Natural killer cell (primary cell): ENCODE measurements around the gene PTRH1. TPM values are rescaled to one million over a fixed set of nuclear protein-coding genes. Genes with fewer than 3 reads are reported as not detected.
A peak's percentile ranks its signal among the peaks of the same experiment; 100 is the strongest.

Experiments
- ATAC-seq, 3 donors: fragments of 150-1000 bp in 2 of 3; fragments of 200-7000 bp in 1 of 3; cut with Tn5 transposase; 1 replicate in 1 of 3; 2 replicates in 2 of 3; pipeline ENCODE4 v1.10.0; 2021; ENCODE audit warnings: mild to moderate bottlenecking in 2 of 3, moderate library complexity in 2 of 3
- DNase-seq, 2 donors: peaks; one replicate each; pipeline versions ENCODE4 v3.0.0 to v3.0.0-alpha.2; 2013 to 2021; ENCODE audit warnings: mixed read lengths in 1 of 2
- H3K27ac ChIP-seq: one replicate; pipeline ENCODE4 v1.5.1; 2013; ENCODE audit warnings: mild to moderate bottlenecking, low read length
- H3K27me3 ChIP-seq: one replicate; pipeline ENCODE4 v1.6.1; 2013; ENCODE audit warnings: low read length; ENCODE audit not compliant: control insufficient read depth, insufficient read depth
- H3K36me3 ChIP-seq: one replicate; pipeline ENCODE4 v1.6.1; 2013; ENCODE audit warnings: low read length; ENCODE audit not compliant: control insufficient read depth, insufficient read depth
- H3K4me1 ChIP-seq: one replicate; pipeline ENCODE4 v1.6.1; 2013; ENCODE audit warnings: low read length; ENCODE audit not compliant: control insufficient read depth, insufficient read depth
- H3K4me3 ChIP-seq: one replicate; pipeline ENCODE4 v1.5.1; 2013; ENCODE audit warnings: low read length
- H3K9me3 ChIP-seq: one replicate; pipeline ENCODE4 v1.6.1; 2013; ENCODE audit warnings: low read length; ENCODE audit not compliant: control insufficient read depth, insufficient read depth
- H3K27ac Mint-ChIP-seq, 2 donors: one replicate each; pipeline ENCODE4 v1.8.0; 2022; ENCODE audit warnings: mild to moderate bottlenecking in 2 of 2, mixed read lengths in 2 of 2, moderate library complexity in 1 of 2
- H3K27me3 Mint-ChIP-seq, 2 donors: one replicate each; pipeline ENCODE4 v1.8.0; 2022; ENCODE audit warnings: low read depth in 2 of 2, mixed read lengths in 2 of 2
- H3K36me3 Mint-ChIP-seq: one replicate; pipeline ENCODE4 v1.8.0; 2022; ENCODE audit warnings: mixed read lengths
- H3K4me1 Mint-ChIP-seq, 2 donors: one replicate each; pipeline ENCODE4 v1.8.0; 2022; ENCODE audit warnings: mixed read lengths in 2 of 2
- H3K4me3 Mint-ChIP-seq: one replicate; pipeline ENCODE4 v1.8.0; 2022; ENCODE audit warnings: mild to moderate bottlenecking, moderate library complexity, mixed read lengths
- H3K9me3 Mint-ChIP-seq, 2 donors: one replicate each; pipeline ENCODE4 v1.8.0; 2022; ENCODE audit warnings: mixed read lengths in 2 of 2
- WGBS: methylation state at CpG from one replicate; pipeline ENCODE4 v1.1.7; 2013; ENCODE audit warnings: missing lambda C conversion rate; ENCODE audit not compliant: insufficient coverage; 5-methylcytosine and 5-hydroxymethylcytosine counted together
- intact Hi-C: fragments of 100-400 bp; cut with micrococcal nuclease; formaldehyde crosslinking; loops from one replicate; pipeline ENCODE4 v1.14.2; 2022
- total RNA-seq, 4 donors: library from RNA; stranded (reverse); fragments of 120-200 nt in 1 of 4; gene quantifications; one replicate each; pipeline versions ENCODE4 v1.2.3 to v1.2.4, GENCODE V29; 2013 to 2022
- TF ChIP-seq, protein P1 (sequence below): fragments of 200-600 bp; IDR thresholded peaks from one replicate; pipeline ENCODE4 v1.8.0; 2022; ENCODE audit warnings: antibody characterized with exemption

PTRH1 gene
- total RNA-seq, 3 donors from 2014 or later (not counting 1 experiment from before 2014, with no cell fraction given): 6.9 to 11.5 (median 11.0) TPM

DNA sequence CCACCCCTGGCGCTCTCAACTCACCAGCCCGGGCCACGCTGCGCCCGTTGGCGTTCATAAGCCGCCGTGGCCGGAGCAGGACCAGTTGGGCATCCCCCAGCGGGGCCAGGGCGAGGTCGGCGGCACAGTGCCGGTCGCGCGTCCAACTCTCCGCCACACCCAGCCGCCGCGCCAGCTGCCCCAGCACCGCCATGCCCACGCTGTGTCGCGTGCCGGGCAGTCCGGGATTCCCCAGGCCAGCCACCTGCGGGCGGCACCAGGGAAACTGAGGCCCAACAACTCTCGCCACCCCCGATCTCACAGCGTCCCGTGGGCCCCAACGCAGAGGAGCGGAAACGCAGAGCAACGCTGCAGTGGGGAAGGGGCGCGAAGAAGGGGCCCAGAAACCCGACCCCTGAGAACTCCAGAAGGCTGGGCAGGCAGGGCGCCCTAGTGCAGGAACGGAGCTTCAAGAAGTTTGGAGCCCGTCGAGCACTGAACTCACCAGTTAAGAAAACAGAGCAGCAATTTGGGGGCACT is 453 bp downstream of the PTRH1 start:
- no peaks in the 10 kb centered on the region for H3K9me3 Mint-ChIP-seq

GRCh38 chr9:127714020-127714750 is 1.3 kb downstream of the PTRH1 start:
- no peaks in the 10 kb centered on the region for H3K27me3 ChIP-seq
- peak overlapping the region; percentile 74 for H3K4me3 Mint-ChIP-seq
- no peaks in the 10 kb centered on the region for H3K36me3 ChIP-seq
- 82% methylated on average over 19 of the region's 19 CpGs for WGBS
- TF ChIP-seq, protein P1, sequence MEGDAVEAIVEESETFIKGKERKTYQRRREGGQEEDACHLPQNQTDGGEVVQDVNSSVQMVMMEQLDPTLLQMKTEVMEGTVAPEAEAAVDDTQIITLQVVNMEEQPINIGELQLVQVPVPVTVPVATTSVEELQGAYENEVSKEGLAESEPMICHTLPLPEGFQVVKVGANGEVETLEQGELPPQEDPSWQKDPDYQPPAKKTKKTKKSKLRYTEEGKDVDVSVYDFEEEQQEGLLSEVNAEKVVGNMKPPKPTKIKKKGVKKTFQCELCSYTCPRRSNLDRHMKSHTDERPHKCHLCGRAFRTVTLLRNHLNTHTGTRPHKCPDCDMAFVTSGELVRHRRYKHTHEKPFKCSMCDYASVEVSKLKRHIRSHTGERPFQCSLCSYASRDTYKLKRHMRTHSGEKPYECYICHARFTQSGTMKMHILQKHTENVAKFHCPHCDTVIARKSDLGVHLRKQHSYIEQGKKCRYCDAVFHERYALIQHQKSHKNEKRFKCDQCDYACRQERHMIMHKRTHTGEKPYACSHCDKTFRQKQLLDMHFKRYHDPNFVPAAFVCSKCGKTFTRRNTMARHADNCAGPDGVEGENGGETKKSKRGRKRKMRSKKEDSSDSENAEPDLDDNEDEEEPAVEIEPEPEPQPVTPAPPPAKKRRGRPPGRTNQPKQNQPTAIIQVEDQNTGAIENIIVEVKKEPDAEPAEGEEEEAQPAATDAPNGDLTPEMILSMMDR: no peak
- H3K9me3 ChIP-seq: no peaks in the 10 kb centered on the region
- no peaks in the 10 kb centered on the region for H3K9me3 Mint-ChIP-seq
- H3K36me3 Mint-ChIP-seq: no peaks in the 10 kb centered on the region
- ATAC-seq (no peak), DNase-seq (no peak)
- no peaks in the 10 kb centered on the region for H3K27me3 Mint-ChIP-seq
- no peak overlapping the region for H3K4me3 ChIP-seq
- intact Hi-C loops: no loop called here
- H3K27ac Mint-ChIP-seq: peak overlapping the region in 1 of 2 donors; percentile 93
- H3K27ac ChIP-seq: no peak overlapping the region
- H3K4me1 ChIP-seq: peaks cover 57% of the 10 kb centered on the region
- H3K4me1 Mint-ChIP-seq: peaks cover 26 to 37% of the 10 kb centered on the region in 2 donors

More for the DNA sequence above, 453 bp downstream of the PTRH1 start:
- Histone ChIP-seq H3K9me3 (no peaks in the 10 kb centered on the region), H3K4me3 (peak overlapping the region; percentile 80), H3K27ac (peak overlapping the region; percentile 54), H3K4me1 (peaks cover 65% of the 10 kb centered on the region), H3K36me3 (no peaks in the 10 kb centered on the region), H3K27me3 (no peaks in the 10 kb centered on the region)
- TF ChIP-seq, protein P1: no peak
- Mint-ChIP-seq H3K4me3 (peak overlapping the region; percentile 99), H3K27me3 (no peaks in the 10 kb centered on the region), H3K27ac (peak overlapping the region; percentile 93 to 94), H3K4me1 (peaks cover 34 to 42% of the 10 kb centered on the region in 2 donors), H3K36me3 (no peaks in the 10 kb centered on the region)
- intact Hi-C loops: loop anchor here (1.0 kb wide), 1 partner anchor 16 kb away; no protein-coding TSS in a partner anchor
- under 1% methylated on average over 43 of the region's 44 CpGs for WGBS
- DNase-seq: no peak
- ATAC-seq: peak; percentile 0 to 16 (median 1)

GRCh38 chr9:127712867-127713266 is 2.6 kb downstream of the PTRH1 start:
- DNase-seq (no peak), ATAC-seq (no peak)
- H3K9me3 ChIP-seq: no peaks in the 10 kb centered on the region
- intact Hi-C loops: no loop called here
- no peak overlapping the region for H3K4me3 Mint-ChIP-seq
- no peaks in the 10 kb centered on the region for H3K27me3 ChIP-seq
- no peaks in the 10 kb centered on the region for H3K36me3 Mint-ChIP-seq
- peaks cover 25 to 38% of the 10 kb centered on the region in 2 donors for H3K4me1 Mint-ChIP-seq
- H3K27me3 Mint-ChIP-seq: no peaks in the 10 kb centered on the region
- no peaks in the 10 kb centered on the region for H3K36me3 ChIP-seq
- H3K4me1 ChIP-seq: peaks cover 51% of the 10 kb centered on the region
- no peak overlapping the region for H3K27ac Mint-ChIP-seq
- WGBS: 93% methylated on average over 10 of the region's 10 CpGs
- no peak overlapping the region for H3K27ac ChIP-seq
- H3K9me3 Mint-ChIP-seq: no peaks in the 10 kb centered on the region
- H3K4me3 ChIP-seq: no peak overlapping the region
- TF ChIP-seq, protein P1: no peak
